HG03175 (cell line): Measurements from ENCODE around the gene SLC4A9.
"Not testable (repeated sequence)": the region's sequence is repeated elsewhere in the genome, so short reads cannot be mapped to it uniquely, and the experiment has no call there.

Source experiments
- ATAC-seq: cut with Tn5 transposase; IDR thresholded peaks from one replicate; pipeline ENCODE4 v1.9.1; 2021; ENCODE audit warnings: mild to moderate bottlenecking, moderate library complexity; ENCODE audit not compliant: unreplicated experiment

SLC4A9 gene

GRCh38 chr5:140399979-140400729, 40.2 kb downstream of the SLC4A9 start:
- no peak for ATAC-seq

DNA sequence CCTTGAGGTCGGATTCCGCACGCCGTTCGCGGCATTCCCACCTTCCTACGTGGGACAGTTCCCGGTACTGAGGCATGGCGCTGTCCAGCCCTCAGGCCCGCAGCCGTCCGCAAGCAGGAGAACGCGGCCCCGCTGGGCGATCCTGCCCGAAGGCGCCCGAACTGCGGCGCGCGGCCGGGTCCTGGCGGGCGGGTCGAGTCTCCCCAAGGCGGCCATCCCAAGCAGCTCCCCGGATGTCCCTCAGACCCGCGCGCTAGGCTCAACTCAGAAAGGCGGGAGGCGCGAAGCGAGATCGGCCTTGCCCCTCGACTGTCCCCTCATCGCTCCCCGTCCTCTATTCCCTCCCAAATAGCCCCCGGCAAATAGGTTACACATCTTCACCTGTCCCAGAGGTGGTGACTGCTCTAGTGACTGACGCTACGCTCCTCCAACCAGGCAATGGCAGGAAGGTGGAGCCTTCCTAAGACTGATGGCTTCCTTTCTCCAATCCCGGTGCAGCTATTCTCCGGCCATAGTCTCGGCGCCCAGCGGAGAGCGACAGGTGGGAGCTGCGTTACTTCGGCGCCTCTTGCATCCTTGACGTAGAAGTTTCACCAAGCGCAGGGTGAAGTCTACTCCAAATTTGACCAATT, 40.9 kb downstream of the SLC4A9 start:
- peak; percentile 70 for ATAC-seq

DNA sequence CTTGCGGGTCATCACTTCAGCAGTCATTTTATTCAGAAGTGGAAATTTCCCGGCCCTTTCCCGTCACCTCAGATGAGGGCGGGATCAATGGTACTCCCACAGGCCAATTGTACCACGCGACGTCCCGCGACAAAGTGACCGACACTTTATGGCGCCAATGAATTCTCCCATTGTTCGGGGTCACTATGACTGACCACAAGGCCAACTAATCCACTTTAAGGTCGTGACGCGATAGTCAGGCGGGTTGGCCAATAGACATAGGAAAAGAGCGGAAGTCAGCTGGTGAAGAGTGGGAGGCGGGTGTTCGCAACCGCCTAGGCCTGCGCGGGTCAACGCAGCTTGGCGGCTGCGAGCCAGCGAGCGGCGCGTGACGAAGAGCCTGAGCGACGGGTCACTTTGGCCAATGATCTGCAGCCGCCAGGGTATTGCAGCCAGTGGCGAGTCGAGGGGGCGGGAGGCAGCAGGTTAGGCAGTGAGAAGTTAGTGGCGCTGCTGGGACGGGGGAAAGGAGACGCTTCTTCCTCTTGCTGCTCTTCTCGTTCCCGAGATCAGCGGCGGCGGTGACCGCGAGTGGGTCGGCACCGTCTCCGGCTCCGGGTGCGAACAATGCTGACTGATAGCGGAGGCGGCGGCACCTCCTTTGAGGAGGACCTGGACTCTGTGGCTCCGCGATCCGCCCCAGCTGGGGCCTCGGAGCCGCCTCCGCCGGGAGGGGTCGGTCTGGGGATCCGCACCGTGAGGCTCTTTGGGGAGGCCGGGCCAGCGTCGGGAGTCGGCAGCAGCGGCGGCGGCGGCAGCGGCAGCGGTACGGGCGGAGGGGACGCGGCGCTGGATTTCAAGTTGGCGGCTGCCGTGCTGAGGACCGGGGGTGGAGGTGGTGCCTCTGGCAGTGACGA, 41.6 kb downstream of the SLC4A9 start, which contains the start of gene ANKHD1:
ANKHD1 (plus strand) TSS at position 472 of the 896 bp plus-strand sequence; CDS start at position 607, 135 bp downstream.
- peak; percentile 87 for ATAC-seq

DNA sequence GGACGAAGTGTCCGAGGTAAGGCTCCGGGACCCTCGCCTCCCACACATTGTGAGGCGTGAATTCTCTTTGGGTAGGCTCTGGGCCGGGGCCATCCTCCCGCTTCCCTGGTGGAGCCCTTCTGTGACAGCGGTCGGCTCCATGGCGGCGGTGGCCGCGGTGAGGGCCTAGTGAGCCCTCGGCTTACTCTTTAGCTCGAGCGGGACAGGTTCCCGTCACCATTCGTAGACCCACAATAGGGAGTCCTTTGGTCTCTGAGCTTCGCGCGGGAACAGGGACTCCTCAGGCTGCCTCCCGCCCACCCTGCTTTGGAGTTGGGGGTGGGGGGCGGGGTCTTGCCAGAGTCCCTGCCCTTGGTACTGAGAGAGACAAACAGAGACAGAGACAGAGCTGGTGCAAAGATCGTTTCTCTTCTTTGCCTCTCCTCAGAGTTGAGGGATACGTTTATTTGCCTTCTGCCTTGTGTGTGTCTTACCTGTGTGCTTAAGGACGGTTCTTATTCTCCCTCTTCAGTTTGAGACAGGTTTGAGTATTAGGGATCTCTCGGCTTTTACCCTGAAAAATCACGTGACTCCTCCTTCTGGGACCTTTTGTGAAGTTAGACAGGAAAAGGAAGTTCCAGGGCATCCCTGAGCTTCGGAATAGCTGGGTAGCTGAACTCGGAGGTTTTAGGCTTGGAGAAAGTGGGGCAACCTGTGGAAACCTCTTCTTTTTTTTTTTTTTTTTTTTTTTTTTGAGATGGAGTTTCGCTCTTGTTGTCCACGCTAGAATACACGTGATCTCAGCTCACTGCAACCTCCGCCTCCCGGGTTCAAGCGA, 42.5 kb downstream of the SLC4A9 start:
- peak; percentile 0 for ATAC-seq

DNA sequence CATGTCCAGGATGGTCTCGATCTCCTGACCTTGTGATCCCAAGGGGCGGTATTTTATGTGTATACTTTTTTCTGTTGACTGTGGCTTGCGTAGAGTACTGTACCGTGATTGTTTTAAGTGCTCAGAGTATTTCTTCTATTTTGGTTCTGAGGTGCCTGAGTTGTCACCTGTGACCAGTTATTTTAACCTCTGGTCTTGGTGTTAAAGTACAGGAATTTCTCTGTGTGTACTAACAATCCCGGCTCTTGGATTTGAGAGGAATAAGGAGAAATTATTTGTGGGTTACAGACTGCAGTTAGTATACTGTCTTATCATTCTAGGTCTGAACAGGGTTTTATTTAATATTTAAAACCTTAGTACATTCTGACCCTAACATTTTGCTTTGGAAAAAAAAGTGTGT, 43.6 kb downstream of the SLC4A9 start:
- no peak for ATAC-seq

GRCh38 chr5:140408750-140409241, 48.8 kb downstream of the SLC4A9 start:
- no peak for ATAC-seq

DNA sequence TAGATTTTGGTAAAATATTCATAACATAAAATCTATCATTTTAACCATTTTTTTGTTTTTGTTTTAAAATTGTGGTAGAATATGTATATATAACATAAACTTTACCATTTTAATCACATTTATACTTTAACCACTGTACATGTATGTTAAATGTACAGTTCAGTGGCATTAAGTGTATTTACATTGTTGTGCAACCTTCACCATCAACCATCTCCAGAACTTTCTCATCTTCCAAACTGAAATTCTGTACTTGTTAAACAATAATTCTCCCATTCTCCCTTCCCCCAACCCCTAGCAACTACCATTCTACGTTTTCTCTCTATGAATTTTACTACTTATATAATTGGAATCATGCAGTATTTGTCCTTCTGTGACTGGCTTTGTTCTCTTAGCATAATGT, 53.2 kb downstream of the SLC4A9 start:
- no peak for ATAC-seq

DNA sequence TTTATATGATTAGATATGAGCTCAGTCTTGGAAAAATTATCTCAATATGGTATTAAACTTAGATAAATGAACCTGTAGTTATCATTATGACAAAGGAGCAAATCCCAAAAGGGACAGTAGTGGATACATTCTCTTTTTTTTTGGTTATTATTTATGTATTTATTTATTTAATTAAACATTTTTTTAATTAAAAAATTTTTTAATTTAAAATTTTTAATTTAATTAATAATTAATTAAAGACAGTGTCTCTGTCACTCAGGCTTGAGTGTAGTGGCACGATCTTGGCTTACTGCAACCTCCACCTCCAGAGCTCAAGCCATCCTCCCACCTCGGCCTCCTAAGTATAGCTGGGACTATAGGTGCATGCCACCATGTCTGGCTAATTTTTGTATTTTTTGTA, 57.2 kb downstream of the SLC4A9 start:
- no peak for ATAC-seq

DNA sequence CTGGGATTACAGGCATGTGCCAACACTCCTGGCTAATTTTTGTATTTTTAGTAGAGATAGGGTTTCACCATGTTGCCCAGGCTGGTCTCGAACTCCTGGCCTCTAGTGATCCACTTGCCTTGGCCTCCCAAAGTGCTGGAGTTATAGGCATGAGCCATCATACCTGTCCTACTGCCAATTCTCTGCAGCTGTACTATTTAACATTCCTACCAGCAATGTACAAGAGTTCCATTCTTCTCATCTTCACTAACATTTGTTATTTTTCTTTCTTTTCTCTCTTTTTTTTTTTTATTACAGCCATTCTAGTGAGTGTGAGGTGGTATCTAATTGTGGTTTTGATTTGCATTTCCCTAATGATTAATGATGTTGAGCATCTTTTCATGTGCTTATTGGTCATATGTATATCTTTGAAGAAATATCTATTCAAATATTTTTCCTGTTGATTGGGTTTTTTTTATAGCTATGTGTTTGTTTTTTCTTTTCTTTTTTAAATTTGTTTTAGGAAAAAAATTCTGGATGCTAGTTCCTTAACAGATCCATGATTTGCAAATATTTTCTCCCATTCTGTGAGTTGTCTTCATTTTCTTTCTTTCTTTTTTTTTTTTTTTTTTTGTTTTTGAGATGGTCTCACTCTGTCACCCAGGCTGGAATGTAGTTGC, 59.0 kb downstream of the SLC4A9 start:
- ATAC-seq: no peak

- no peak for ATAC-seq
These were observed 60.2 kb downstream of the SLC4A9 start for GRCh38 chr5:140420226-140420570.

DNA sequence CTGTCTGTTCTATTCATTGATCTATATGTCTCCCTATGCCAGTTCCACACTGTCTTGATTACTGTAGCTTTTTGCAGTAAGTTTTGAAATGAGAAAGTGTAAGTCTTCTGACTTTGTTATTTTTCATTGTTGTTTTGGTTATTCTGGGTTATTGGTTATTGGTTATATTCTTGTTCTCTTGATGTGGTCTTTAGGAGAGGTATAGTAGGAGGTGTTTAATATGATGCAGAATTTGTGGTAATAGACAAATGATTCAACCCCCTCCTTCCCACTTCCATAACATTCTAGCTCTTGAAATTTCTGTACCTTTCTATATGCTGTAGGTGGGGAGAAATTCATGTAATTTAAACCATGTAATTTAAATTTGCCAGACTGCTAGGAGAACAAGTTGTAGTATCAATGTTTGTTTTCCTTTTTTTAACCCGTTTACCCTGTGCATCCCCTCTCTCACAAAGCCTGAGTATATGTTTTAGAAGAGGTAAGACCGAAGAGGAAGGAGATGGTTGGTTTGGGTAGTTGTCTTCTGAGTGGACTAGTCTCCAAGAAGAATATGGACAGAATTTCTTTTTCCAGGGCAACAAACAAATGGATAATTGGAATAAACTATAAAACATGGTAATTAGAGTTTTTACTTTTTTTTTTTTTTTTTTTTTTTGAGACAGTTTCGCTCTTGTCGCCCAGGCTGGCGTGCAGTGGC, 60.8 kb downstream of the SLC4A9 start:
- ATAC-seq: no peak

DNA sequence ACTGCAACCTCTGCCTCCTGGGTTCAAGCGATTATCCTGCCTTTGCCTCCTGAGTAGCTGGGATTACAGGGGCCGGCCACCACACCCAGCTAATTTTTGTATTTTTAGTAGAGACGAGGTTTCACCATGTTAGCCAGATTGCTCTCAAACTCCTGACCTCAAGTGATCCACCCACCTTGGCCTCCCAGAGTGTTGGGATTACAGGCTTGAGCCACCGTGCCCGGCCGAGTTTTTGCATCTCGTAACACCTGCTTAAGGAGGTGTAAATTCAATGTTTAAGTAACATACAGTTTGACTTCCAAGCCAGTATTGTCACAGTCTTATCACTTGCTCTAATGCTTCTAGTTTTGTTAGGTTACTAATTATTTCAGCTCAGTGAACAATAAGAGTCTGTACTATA, 61.4 kb downstream of the SLC4A9 start:
- ATAC-seq: not testable (repeated sequence)

DNA sequence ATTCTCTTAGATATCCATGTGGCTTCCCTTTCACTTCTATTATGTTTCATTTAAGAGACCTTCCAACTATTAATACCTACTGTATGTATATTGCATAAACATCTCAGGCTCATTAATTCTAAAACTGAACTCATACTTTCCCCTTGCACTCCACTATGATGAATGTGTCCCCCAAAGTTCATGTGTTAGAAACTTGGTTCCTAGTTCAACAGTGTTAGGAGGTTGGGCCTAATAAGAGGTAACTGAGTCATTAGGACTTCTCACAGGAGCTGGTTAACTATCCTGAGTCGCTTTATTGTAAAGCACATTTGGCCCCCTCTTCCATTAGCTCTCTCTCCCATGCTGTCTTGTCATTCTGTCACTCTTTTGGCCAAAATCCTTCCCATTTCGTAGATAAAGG, 63.6 kb downstream of the SLC4A9 start:
- ATAC-seq: no peak

GRCh38 chr5:140424135-140424534, 64.1 kb downstream of the SLC4A9 start:
- no peak for ATAC-seq
